GM21723 (cell line): ENCODE measurements around the gene HOXB2.

ENCODE experiments used
- ATAC-seq: cut with Tn5 transposase; IDR thresholded peaks from one replicate; pipeline ENCODE4 v1.9.1; 2021; ENCODE audit warnings: mild to moderate bottlenecking, moderate library complexity; ENCODE audit not compliant: unreplicated experiment

The HOXB2 gene

GRCh38 chr17:48545022-48545375, at the start of gene HOXB2:
TSS of gene HOXB2 (minus strand) at chr17:48545109. CDS start at chr17:48544911, 198 bp downstream.
- ATAC-seq, result no peak

- no peak for ATAC-seq
Observed at GRCh38 chr17:48593840-48594537, 49.1 kb upstream of the HOXB2 start.

GRCh38 chr17:48593126-48593829, 48.4 kb upstream of the HOXB2 start, which contains the start of gene HOXB5:
TSS of gene HOXB5 (minus strand) at chr17:48593779. CDS start at chr17:48593682, 97 bp downstream.
- ATAC-seq, result no peak

GRCh38 chr17:48592577-48592976, 47.7 kb upstream of the HOXB2 start:
- ATAC-seq, result no peak

- ATAC-seq, result no peak
Observed at GRCh38 chr17:48592057-48592514, 47.2 kb upstream of the HOXB2 start.

- ATAC-seq, result no peak
Observed at GRCh38 chr17:48591255-48592056, 46.5 kb upstream of the HOXB2 start.

GRCh38 chr17:48590607-48591161, 45.8 kb upstream of the HOXB2 start:
- ATAC-seq, result no peak

GRCh38 chr17:48589831-48590606, 45.1 kb upstream of the HOXB2 start, which contains the start of gene HOXB3:
TSS of gene HOXB3 (minus strand) at chr17:48590241. CDS start at chr17:48552474, 37,767 bp downstream.
- ATAC-seq, result no peak

- no peak for ATAC-seq
Observed at GRCh38 chr17:48589060-48589830, 44.3 kb upstream of the HOXB2 start.

GRCh38 chr17:48588528-48588927, 43.6 kb upstream of the HOXB2 start:
- ATAC-seq, result no peak

GRCh38 chr17:48588074-48588415, 43.1 kb upstream of the HOXB2 start:
- no peak for ATAC-seq

GRCh38 chr17:48587276-48588073, 42.6 kb upstream of the HOXB2 start:
- no peak for ATAC-seq

GRCh38 chr17:48586355-48587258, 41.7 kb upstream of the HOXB2 start:
- ATAC-seq, result no peak

- ATAC-seq, result no peak
Observed at GRCh38 chr17:48584223-48584741, 39.4 kb upstream of the HOXB2 start.

GRCh38 chr17:48583708-48584222, 38.9 kb upstream of the HOXB2 start:
- ATAC-seq, result no peak

- no peak for ATAC-seq
Observed at GRCh38 chr17:48582750-48583069, 37.8 kb upstream of the HOXB2 start.

GRCh38 chr17:48579760-48580554, 35.0 kb upstream of the HOXB2 start:
- no peak for ATAC-seq
